HepG2 (cell line): Measurements from ENCODE around the gene MAPK13. TPM values are rescaled to one million over a fixed set of nuclear protein-coding genes. Genes with fewer than 3 reads are reported as not detected.

ENCODE experiments used
- ATF1 ChIP-seq: IDR thresholded peaks from 2 replicates; pipeline ENCODE4 v1.6.1; 2016; ENCODE audit warnings: mild to moderate bottlenecking, control low read depth
- ELF4 ChIP-seq: sonication (generic); formaldehyde crosslinking; IDR thresholded peaks from 2 replicates; pipeline ENCODE4 v1.5.0; 2020; ENCODE audit warnings: missing genetic modification reagents, mild to moderate bottlenecking, moderate library complexity, borderline replicate concordance
- FIP1L1 ChIP-seq: fragments of 200-400 bp; formaldehyde crosslinking; IDR thresholded peaks from 2 replicates; pipeline ENCODE4 v1.6.1; 2018; ENCODE audit warnings: low read depth, mild to moderate bottlenecking, low read length, moderate library complexity, borderline replicate concordance; ENCODE audit not compliant: insufficient read depth
- KDM3A ChIP-seq: IDR thresholded peaks from 2 replicates; pipeline ENCODE4 v1.6.1; 2018; ENCODE audit warnings: low read depth, missing compliant biosample characterization
- PTBP1 ChIP-seq: fragments of 200-400 bp; formaldehyde crosslinking; IDR thresholded peaks from 2 replicates; pipeline ENCODE4 v1.6.1; 2018; ENCODE audit warnings: low read length, low read depth; ENCODE audit not compliant: poor library complexity, severe bottlenecking
- SKI ChIP-seq: fragments of 450-650 bp; IDR thresholded peaks from one replicate; pipeline ENCODE4 v1.6.1; 2018; ENCODE audit warnings: mild to moderate bottlenecking; ENCODE audit not compliant: partially characterized antibody
- ZFP36 ChIP-seq: fragments of 150-350 bp; IDR thresholded peaks from 2 replicates; pipeline ENCODE4 v1.6.1; 2018; ENCODE audit warnings: borderline replicate concordance, low read length, low read depth; ENCODE audit not compliant: partially characterized antibody
- ZNF282 ChIP-seq: fragments of 450-650 bp; IDR thresholded peaks from 2 replicates; pipeline ENCODE4 v1.6.1; 2018; ENCODE audit not compliant: partially characterized antibody
- ZNF34 ChIP-seq: sonication (generic); formaldehyde crosslinking; IDR thresholded peaks from 2 replicates; pipeline ENCODE4 v1.4.0; 2020; ENCODE audit warnings: mild to moderate bottlenecking, missing genetic modification reagents, borderline replicate concordance
- ZNF768 ChIP-seq: sonication (generic); formaldehyde crosslinking; IDR thresholded peaks from 2 replicates; pipeline ENCODE4 v1.4.0; 2020; ENCODE audit warnings: missing genetic modification reagents
- ZNF792 ChIP-seq: IDR thresholded peaks from 2 replicates; pipeline ENCODE4 v1.6.1; 2016
- ZNF891 ChIP-seq: sonication (generic); formaldehyde crosslinking; IDR thresholded peaks from 2 replicates; pipeline ENCODE4 v1.5.0; 2020; ENCODE audit warnings: mild to moderate bottlenecking, missing genetic modification reagents
- polyA plus RNA-seq, 8 experiments: library from polyadenylated mRNA; depleted of rRNA in 3 of 8; stranded (reverse) in 7 of 8; unstranded in 1 of 8; fragments of >200 nt; fragmentation: Illumina TruSeq in 4 of 8; extraction: Trizol in 4 of 8; gene quantifications; 2 replicates each; pipeline versions ENCODE4 v1.2.1 to v1.2.3, GENCODE V29; 2011 to 2016; ENCODE audit warnings: low read depth in 4 of 8, missing spikeins in 1 of 8, mixed read lengths in 1 of 8; ENCODE audit not compliant: insufficient read depth in 1 of 8
- total RNA-seq, 5 experiments: library from RNA; depleted of rRNA; stranded (reverse); fragments of >200 nt; fragmentation: Illumina TruSeq; extraction: Trizol; gene quantifications; 2 replicates each; pipeline ENCODE4 v1.2.3, GENCODE V29; 2016; ENCODE audit warnings: low read depth in 1 of 5
- TF ChIP-seq, protein P1 (sequence below): sonication (generic); formaldehyde crosslinking; IDR thresholded peaks from 2 replicates; pipeline ENCODE4 v1.4.0; 2020; ENCODE audit warnings: low read depth, mild to moderate bottlenecking, missing genetic modification reagents
- TF ChIP-seq, protein P2 (sequence below): sonication (generic); formaldehyde crosslinking; IDR thresholded peaks from 2 replicates; pipeline ENCODE4 v1.9.0; 2021; ENCODE audit warnings: mild to moderate bottlenecking, missing genetic modification reagents
- TF ChIP-seq, protein P3 (sequence below): sonication (generic); formaldehyde crosslinking; IDR thresholded peaks from 2 replicates; pipeline ENCODE4 v1.5.1; 2020; ENCODE audit warnings: missing genetic modification reagents, mild to moderate bottlenecking, borderline replicate concordance
- TF ChIP-seq, protein P4 (sequence below): sonication (generic); formaldehyde crosslinking; IDR thresholded peaks from 2 replicates; pipeline ENCODE4 v1.4.0; 2020; ENCODE audit warnings: mild to moderate bottlenecking, missing genetic modification reagents
- TF ChIP-seq, protein P5 (sequence below): sonication (generic); formaldehyde crosslinking; IDR thresholded peaks from 2 replicates; pipeline ENCODE4 v1.4.0; 2020; ENCODE audit warnings: missing genetic modification reagents

The MAPK13 gene
- total and polyA plus RNA-seq, 2 of the 13 experiments (the other 11 are each of a cell fraction or from before 2014, with no cell fraction given), result 12.7 to 43.4 TPM

DNA sequence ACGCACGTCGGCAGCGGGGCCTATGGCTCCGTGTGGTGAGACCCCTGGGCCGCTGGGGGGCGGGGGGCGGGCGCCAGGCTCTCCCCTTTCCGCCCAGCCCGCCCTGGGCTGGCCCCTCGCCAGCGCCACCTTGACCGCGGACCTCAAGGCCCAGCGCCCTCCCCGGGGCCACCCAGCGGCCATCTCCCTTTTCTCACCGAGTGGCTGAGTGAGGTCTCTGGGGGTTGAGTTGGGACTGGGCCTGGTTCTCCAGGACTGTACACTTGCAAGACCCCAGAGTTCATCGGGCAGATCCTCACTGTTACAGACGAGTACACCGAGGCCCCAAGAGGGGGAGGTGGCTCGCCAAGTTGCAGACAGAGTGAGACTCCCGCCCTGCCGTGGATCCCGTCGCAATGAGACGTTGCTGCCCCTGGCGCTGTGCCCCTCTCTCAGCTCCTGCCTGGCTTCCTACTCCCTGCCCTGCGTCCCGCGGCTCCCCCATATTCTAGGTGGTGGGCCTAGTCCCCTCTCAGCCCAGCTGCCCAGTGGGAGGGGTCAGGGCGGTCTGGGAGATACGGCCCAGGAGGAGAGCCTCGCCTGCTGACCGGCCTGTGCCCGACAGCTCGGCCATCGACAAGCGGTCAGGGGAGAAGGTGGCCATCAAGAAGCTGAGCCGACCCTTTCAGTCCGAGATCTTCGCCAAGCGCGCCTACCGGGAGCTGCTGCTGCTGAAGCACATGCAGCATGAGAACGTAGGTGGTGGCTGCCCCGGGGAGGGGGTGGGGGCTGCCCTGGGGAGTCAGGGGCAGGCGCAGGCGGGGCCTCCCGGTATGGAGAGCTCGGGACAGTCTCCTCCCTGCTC is 576 bp downstream of the MAPK13 start (continued):
- no peak for TF ChIP-seq ZFP36
- no peak for TF ChIP-seq ZNF34 (CRISPR knock-in tag)
- TF ChIP-seq SKI, result peak; percentile 14
- TF ChIP-seq, protein P1, sequence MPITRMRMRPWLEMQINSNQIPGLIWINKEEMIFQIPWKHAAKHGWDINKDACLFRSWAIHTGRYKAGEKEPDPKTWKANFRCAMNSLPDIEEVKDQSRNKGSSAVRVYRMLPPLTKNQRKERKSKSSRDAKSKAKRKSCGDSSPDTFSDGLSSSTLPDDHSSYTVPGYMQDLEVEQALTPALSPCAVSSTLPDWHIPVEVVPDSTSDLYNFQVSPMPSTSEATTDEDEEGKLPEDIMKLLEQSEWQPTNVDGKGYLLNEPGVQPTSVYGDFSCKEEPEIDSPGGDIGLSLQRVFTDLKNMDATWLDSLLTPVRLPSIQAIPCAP, result peak; percentile 15; the same call in 1 of the 2 replicates
- TF ChIP-seq ATF1 (CRISPR knock-in tag), result no peak
- TF ChIP-seq ZNF282, result no peak
- TF ChIP-seq ZNF768 (CRISPR knock-in tag), result peak; percentile 58; the same call in 1 of the 2 replicates
- TF ChIP-seq, protein P2, sequence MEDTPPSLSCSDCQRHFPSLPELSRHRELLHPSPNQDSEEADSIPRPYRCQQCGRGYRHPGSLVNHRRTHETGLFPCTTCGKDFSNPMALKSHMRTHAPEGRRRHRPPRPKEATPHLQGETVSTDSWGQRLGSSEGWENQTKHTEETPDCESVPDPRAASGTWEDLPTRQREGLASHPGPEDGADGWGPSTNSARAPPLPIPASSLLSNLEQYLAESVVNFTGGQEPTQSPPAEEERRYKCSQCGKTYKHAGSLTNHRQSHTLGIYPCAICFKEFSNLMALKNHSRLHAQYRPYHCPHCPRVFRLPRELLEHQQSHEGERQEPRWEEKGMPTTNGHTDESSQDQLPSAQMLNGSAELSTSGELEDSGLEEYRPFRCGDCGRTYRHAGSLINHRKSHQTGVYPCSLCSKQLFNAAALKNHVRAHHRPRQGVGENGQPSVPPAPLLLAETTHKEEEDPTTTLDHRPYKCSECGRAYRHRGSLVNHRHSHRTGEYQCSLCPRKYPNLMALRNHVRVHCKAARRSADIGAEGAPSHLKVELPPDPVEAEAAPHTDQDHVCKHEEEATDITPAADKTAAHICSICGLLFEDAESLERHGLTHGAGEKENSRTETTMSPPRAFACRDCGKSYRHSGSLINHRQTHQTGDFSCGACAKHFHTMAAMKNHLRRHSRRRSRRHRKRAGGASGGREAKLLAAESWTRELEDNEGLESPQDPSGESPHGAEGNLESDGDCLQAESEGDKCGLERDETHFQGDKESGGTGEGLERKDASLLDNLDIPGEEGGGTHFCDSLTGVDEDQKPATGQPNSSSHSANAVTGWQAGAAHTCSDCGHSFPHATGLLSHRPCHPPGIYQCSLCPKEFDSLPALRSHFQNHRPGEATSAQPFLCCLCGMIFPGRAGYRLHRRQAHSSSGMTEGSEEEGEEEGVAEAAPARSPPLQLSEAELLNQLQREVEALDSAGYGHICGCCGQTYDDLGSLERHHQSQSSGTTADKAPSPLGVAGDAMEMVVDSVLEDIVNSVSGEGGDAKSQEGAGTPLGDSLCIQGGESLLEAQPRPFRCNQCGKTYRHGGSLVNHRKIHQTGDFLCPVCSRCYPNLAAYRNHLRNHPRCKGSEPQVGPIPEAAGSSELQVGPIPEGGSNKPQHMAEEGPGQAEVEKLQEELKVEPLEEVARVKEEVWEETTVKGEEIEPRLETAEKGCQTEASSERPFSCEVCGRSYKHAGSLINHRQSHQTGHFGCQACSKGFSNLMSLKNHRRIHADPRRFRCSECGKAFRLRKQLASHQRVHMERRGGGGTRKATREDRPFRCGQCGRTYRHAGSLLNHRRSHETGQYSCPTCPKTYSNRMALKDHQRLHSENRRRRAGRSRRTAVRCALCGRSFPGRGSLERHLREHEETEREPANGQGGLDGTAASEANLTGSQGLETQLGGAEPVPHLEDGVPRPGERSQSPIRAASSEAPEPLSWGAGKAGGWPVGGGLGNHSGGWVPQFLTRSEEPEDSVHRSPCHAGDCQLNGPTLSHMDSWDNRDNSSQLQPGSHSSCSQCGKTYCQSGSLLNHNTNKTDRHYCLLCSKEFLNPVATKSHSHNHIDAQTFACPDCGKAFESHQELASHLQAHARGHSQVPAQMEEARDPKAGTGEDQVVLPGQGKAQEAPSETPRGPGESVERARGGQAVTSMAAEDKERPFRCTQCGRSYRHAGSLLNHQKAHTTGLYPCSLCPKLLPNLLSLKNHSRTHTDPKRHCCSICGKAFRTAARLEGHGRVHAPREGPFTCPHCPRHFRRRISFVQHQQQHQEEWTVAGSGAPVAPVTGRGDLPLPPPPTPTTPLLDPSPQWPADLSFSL (CRISPR knock-in tag), result no peak
- peak; percentile 95 for TF ChIP-seq PTBP1
- TF ChIP-seq FIP1L1, result no peak
- TF ChIP-seq KDM3A (CRISPR knock-in tag), result peak; percentile 68; the same call in 1 of the 2 replicates
- TF ChIP-seq, protein P3, sequence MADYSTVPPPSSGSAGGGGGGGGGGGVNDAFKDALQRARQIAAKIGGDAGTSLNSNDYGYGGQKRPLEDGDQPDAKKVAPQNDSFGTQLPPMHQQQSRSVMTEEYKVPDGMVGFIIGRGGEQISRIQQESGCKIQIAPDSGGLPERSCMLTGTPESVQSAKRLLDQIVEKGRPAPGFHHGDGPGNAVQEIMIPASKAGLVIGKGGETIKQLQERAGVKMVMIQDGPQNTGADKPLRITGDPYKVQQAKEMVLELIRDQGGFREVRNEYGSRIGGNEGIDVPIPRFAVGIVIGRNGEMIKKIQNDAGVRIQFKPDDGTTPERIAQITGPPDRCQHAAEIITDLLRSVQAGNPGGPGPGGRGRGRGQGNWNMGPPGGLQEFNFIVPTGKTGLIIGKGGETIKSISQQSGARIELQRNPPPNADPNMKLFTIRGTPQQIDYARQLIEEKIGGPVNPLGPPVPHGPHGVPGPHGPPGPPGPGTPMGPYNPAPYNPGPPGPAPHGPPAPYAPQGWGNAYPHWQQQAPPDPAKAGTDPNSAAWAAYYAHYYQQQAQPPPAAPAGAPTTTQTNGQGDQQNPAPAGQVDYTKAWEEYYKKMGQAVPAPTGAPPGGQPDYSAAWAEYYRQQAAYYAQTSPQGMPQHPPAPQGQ (CRISPR knock-in tag), result no peak
- TF ChIP-seq, protein P4, sequence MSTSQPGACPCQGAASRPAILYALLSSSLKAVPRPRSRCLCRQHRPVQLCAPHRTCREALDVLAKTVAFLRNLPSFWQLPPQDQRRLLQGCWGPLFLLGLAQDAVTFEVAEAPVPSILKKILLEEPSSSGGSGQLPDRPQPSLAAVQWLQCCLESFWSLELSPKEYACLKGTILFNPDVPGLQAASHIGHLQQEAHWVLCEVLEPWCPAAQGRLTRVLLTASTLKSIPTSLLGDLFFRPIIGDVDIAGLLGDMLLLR (CRISPR knock-in tag), result no peak; the same call in 1 of the 2 replicates
- no peak; the same call in 1 of the 2 replicates for TF ChIP-seq ELF4 (CRISPR knock-in tag)
- peak; percentile 89; the same call in 1 of the 2 replicates for TF ChIP-seq ZNF792
- TF ChIP-seq ZNF891 (CRISPR knock-in tag), result peak; percentile 92
- TF ChIP-seq, protein P5, sequence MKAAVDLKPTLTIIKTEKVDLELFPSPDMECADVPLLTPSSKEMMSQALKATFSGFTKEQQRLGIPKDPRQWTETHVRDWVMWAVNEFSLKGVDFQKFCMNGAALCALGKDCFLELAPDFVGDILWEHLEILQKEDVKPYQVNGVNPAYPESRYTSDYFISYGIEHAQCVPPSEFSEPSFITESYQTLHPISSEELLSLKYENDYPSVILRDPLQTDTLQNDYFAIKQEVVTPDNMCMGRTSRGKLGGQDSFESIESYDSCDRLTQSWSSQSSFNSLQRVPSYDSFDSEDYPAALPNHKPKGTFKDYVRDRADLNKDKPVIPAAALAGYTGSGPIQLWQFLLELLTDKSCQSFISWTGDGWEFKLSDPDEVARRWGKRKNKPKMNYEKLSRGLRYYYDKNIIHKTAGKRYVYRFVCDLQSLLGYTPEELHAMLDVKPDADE (CRISPR knock-in tag), result no peak
